H9 (cell line): Measurements from ENCODE around the gene BFSP2. TPM values are rescaled to one million over a fixed set of nuclear protein-coding genes. Genes with fewer than 3 reads are reported as not detected.

Experiments used
- DNase-seq: peaks from one replicate; pipeline ENCODE4 v3.0.0-alpha.2; 2017
- H2AFZ ChIP-seq: one replicate; pipeline ENCODE4 v1.6.1; 2013; ENCODE audit warnings: mild to moderate bottlenecking, low read length, control low read depth, moderate library complexity
- H2AK5ac ChIP-seq: 2 replicates; pipeline ENCODE4 v1.6.1; 2013; ENCODE audit warnings: low read length, control low read depth, mixed read lengths; ENCODE audit not compliant: insufficient read length
- H2BK120ac ChIP-seq: one replicate; pipeline ENCODE4 v1.6.1; 2013; ENCODE audit warnings: low read depth, mild to moderate bottlenecking, low read length, control low read depth, inconsistent platforms; ENCODE audit not compliant: poor library complexity, severe bottlenecking
- H2BK12ac ChIP-seq: 2 replicates; pipeline ENCODE4 v1.6.1; 2013; ENCODE audit warnings: low read length, control low read depth, mixed read lengths, low read depth; ENCODE audit not compliant: insufficient read length
- H2BK15ac ChIP-seq: 2 replicates; pipeline ENCODE4 v1.6.1; 2013; ENCODE audit warnings: low read depth, low read length, control low read depth
- H2BK20ac ChIP-seq: one replicate; pipeline ENCODE4 v1.6.1; 2013; ENCODE audit warnings: low read depth, mild to moderate bottlenecking, low read length, control low read depth, inconsistent platforms; ENCODE audit not compliant: poor library complexity, severe bottlenecking
- H2BK5ac ChIP-seq: 2 replicates; pipeline ENCODE4 v1.6.1; 2013; ENCODE audit warnings: low read length, control low read depth, mixed read lengths; ENCODE audit not compliant: insufficient read length
- H3K14ac ChIP-seq: 2 replicates; pipeline ENCODE4 v1.6.1; 2013; ENCODE audit warnings: low read length, control low read depth; ENCODE audit not compliant: insufficient read depth
- H3K18ac ChIP-seq: 2 replicates; pipeline ENCODE4 v1.6.1; 2013; ENCODE audit warnings: low read depth, mild to moderate bottlenecking, mixed read lengths, low read length, control low read depth; ENCODE audit not compliant: insufficient read length
- H3K23ac ChIP-seq: 2 replicates; pipeline ENCODE4 v1.6.1; 2013; ENCODE audit warnings: low read length, control low read depth, mixed read lengths, low read depth; ENCODE audit not compliant: insufficient read length
- H3K23me2 ChIP-seq: 2 replicates; pipeline ENCODE4 v1.6.1; 2013; ENCODE audit warnings: low read depth, mild to moderate bottlenecking, mixed read lengths, low read length, control low read depth; ENCODE audit not compliant: insufficient read length, poor library complexity, severe bottlenecking
- H3K27ac ChIP-seq: 2 replicates; pipeline ENCODE4 v1.5.1; 2013; ENCODE audit warnings: low read length, control low read depth, mixed read lengths, low read depth; ENCODE audit not compliant: insufficient read length
- H3K27me3 ChIP-seq: 2 replicates; pipeline ENCODE4 v1.6.1; 2013; ENCODE audit warnings: low read length, control low read depth, inconsistent platforms; ENCODE audit not compliant: insufficient read depth
- H3K4ac ChIP-seq: 2 replicates; pipeline ENCODE4 v1.6.1; 2013; ENCODE audit warnings: low read depth, mild to moderate bottlenecking, control low read depth, inconsistent platforms, low read length, moderate library complexity
- H3K4me1 ChIP-seq: 2 replicates; pipeline ENCODE4 v1.6.1; 2013; ENCODE audit warnings: low read length, control low read depth, inconsistent platforms; ENCODE audit not compliant: insufficient read depth
- H3K4me2 ChIP-seq: 2 replicates; pipeline ENCODE4 v1.6.1; 2013; ENCODE audit warnings: low read length, control low read depth, mixed read lengths; ENCODE audit not compliant: insufficient read length, insufficient read depth
- H3K56ac ChIP-seq: 2 replicates; pipeline ENCODE4 v1.6.1; 2013; ENCODE audit warnings: low read depth, mild to moderate bottlenecking, mixed read lengths, low read length, control low read depth; ENCODE audit not compliant: insufficient read length
- H3K79me1 ChIP-seq: 2 replicates; pipeline ENCODE4 v1.6.1; 2013; ENCODE audit warnings: low read depth, mild to moderate bottlenecking, moderate library complexity, low read length, control low read depth, inconsistent platforms; ENCODE audit not compliant: insufficient read depth, poor library complexity, severe bottlenecking
- H3K79me2 ChIP-seq: 2 replicates; pipeline ENCODE4 v1.6.1; 2013; ENCODE audit warnings: low read length, control low read depth, inconsistent platforms; ENCODE audit not compliant: insufficient read depth
- H3K9ac ChIP-seq: 2 replicates; pipeline ENCODE4 v1.6.1; 2013; ENCODE audit warnings: low read length, control low read depth, mixed read lengths; ENCODE audit not compliant: insufficient read length; ENCODE audit errors: extremely low read depth
- H3K9me3 ChIP-seq: one replicate; pipeline ENCODE4 v1.6.1; 2013; ENCODE audit warnings: low read depth, low read length, inconsistent platforms; ENCODE audit not compliant: control insufficient read depth
- H3T11ph ChIP-seq: one replicate; pipeline ENCODE4 v1.6.1; 2013; ENCODE audit warnings: mild to moderate bottlenecking, low read length, control low read depth, inconsistent platforms
- H4K20me1 ChIP-seq: one replicate; pipeline ENCODE4 v1.6.1; 2013; ENCODE audit not compliant: control insufficient read depth, insufficient read length, insufficient read depth
- H4K5ac ChIP-seq: 2 replicates; pipeline ENCODE4 v1.6.1; 2013; ENCODE audit warnings: low read depth, mild to moderate bottlenecking, mixed read lengths, low read length, control low read depth; ENCODE audit not compliant: insufficient read length
- H4K8ac ChIP-seq: replicated peaks from 2 replicates; pipeline ENCODE4 v1.6.1; 2013; ENCODE audit warnings: low read length, control low read depth, mixed read lengths, low read depth; ENCODE audit not compliant: insufficient read length
- H4K91ac ChIP-seq: 2 replicates; pipeline ENCODE4 v1.6.1; 2013; ENCODE audit warnings: low read depth, mild to moderate bottlenecking, moderate library complexity, mixed read lengths, low read length, control low read depth; ENCODE audit not compliant: insufficient read length
- H3K27ac Mint-ChIP-seq, 3 experiments: 2 replicates in 2 of 3; 3 replicates in 1 of 3; pipeline ENCODE4 v1.8.0; 2020 to 2021; ENCODE audit warnings: mixed read lengths in 3 of 3, mild to moderate bottlenecking in 1 of 3, moderate library complexity in 1 of 3
- H3K27me3 Mint-ChIP-seq: 2 replicates; pipeline ENCODE4 v1.8.0; 2021; ENCODE audit warnings: low read depth, mild to moderate bottlenecking, moderate library complexity, mixed read lengths
- H3K36me3 Mint-ChIP-seq, 3 experiments: 2 replicates in 2 of 3; 3 replicates in 1 of 3; pipeline ENCODE4 v1.8.0; 2020 to 2021; ENCODE audit warnings: low read depth in 3 of 3, mixed read lengths in 3 of 3; ENCODE audit not compliant: insufficient read depth in 1 of 3
- H3K4me1 Mint-ChIP-seq, 2 experiments: 2 replicates each; pipeline ENCODE4 v1.8.0; 2020; ENCODE audit warnings: mixed read lengths in 2 of 2
- H3K4me3 Mint-ChIP-seq, 2 experiments: 2 replicates in 1 of 2; 3 replicates in 1 of 2; pipeline ENCODE4 v1.8.0; 2020 to 2021; ENCODE audit warnings: mild to moderate bottlenecking in 2 of 2, mixed read lengths in 2 of 2, moderate library complexity in 1 of 2
- H3K9me3 Mint-ChIP-seq, 2 experiments: 2 replicates in 1 of 2; 3 replicates in 1 of 2; pipeline ENCODE4 v1.8.0; 2020; ENCODE audit warnings: mild to moderate bottlenecking in 2 of 2, mixed read lengths in 2 of 2, moderate library complexity in 1 of 2
- WGBS: extraction: QIAGEN DNeasy Blood & Tissue Kit; methylation state at CpG from one replicate; pipeline ENCODE4 v1.1.7; 2013; ENCODE audit warnings: missing lambda C conversion rate, low lambda C conversion rate, mixed read lengths; ENCODE audit not compliant: insufficient read length; ENCODE audit errors: extremely low coverage; 5-methylcytosine and 5-hydroxymethylcytosine counted together
- total RNA-seq: library from RNA; stranded (reverse); gene quantifications from 2 replicates; pipeline ENCODE4 v1.2.1, GENCODE V29; 2021
- TF ChIP-seq, protein P1 (sequence below): fragments of 200-600 bp; sonication (generic); conservative IDR thresholded peaks from 3 replicates; pipeline ENCODE4 v1.8.0; 2021; ENCODE audit warnings: antibody characterized with exemption, mild to moderate bottlenecking

The BFSP2 gene
- total RNA-seq, 1 experiment from 2014 or later: not detected

DNA sequence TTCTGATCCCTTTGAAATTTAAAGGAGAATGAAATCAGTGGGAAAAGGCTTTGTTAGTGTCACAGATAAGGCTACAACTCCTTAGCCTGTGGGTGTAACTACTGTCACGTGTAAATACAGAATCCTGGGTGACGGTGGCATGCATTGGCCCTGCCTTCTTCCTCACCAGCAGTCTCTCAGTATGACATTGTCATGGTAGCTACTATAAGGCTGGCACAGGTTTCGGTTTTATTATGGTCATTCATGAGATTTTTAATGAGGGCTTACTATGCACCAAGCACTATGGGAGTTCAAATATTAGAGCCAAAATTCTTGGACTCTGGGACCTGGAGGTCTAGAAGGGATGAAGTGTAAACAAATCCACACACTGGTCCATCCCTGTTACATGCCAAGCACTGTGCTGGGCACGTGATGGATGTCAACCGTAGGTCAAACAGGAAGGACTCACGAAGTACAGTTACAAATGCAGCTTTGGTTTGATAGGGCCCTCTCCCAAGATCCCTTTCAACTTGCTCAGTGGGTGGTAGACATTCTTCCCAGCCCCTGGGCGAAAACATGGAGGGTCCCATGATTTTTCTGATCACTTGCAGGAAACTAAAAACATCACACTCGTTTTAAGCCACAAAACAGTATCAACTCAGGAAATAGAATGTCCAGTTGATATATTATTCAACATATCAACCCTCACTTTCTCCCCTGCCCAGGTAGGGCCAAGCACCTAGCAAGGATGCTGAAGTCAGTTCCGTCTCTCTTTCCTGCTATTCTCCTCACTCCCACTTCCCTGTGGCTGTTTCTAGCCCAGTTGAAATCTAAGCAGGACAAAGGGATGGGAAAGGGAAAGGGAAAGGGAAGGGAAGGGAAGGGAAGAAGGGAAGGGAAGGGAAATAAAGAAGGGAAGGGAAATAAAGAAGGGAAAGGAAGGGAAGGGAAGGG, 25.3 kb downstream of the BFSP2 start:
- H3K27ac ChIP-seq: no peak overlapping the region
- Mint-ChIP-seq H3K36me3 (no peaks in the 10 kb centered on the region), H3K9me3 (no peaks in the 10 kb centered on the region; a peak in 1 of 5 replicates), H3K27me3 (no peaks in the 10 kb centered on the region; the same call in none of the 2 replicates), H3K4me1 (peaks cover 10 to 19% of the 10 kb centered on the region in 2 experiments), H3K27ac (no peak overlapping the region; a peak in 1 of 7 replicates), H3K4me3 (no peak overlapping the region)
- no peak overlapping the region for H2BK12ac ChIP-seq
- H3T11ph ChIP-seq: no peak overlapping the region
- no peak overlapping the region for H4K91ac ChIP-seq
- no peaks in the 10 kb centered on the region for H3K23me2 ChIP-seq
- no peak overlapping the region for H2BK5ac ChIP-seq
- H2BK20ac ChIP-seq: no peak overlapping the region
- no peak overlapping the region for H3K56ac ChIP-seq
- no peaks in the 10 kb centered on the region for H3K4me1 ChIP-seq
- no peak overlapping the region for H3K23ac ChIP-seq
- H2AFZ ChIP-seq: no peak overlapping the region
- no peak overlapping the region for H4K8ac ChIP-seq
- no peaks in the 10 kb centered on the region for H4K20me1 ChIP-seq
- H2BK15ac ChIP-seq: no peak overlapping the region
- WGBS: no CpG with 5 or more reads among the region's 9 CpGs
- no peaks in the 10 kb centered on the region for H3K27me3 ChIP-seq
- H3K4me2 ChIP-seq: no peak overlapping the region
- H3K4ac ChIP-seq: no peak overlapping the region
- H3K9ac ChIP-seq: no peak overlapping the region
- no peak overlapping the region for H2AK5ac ChIP-seq
- no peak for DNase-seq
- H3K14ac ChIP-seq: no peak overlapping the region
- no peak overlapping the region for H2BK120ac ChIP-seq
- H3K18ac ChIP-seq: no peak overlapping the region
- TF ChIP-seq, protein P1, sequence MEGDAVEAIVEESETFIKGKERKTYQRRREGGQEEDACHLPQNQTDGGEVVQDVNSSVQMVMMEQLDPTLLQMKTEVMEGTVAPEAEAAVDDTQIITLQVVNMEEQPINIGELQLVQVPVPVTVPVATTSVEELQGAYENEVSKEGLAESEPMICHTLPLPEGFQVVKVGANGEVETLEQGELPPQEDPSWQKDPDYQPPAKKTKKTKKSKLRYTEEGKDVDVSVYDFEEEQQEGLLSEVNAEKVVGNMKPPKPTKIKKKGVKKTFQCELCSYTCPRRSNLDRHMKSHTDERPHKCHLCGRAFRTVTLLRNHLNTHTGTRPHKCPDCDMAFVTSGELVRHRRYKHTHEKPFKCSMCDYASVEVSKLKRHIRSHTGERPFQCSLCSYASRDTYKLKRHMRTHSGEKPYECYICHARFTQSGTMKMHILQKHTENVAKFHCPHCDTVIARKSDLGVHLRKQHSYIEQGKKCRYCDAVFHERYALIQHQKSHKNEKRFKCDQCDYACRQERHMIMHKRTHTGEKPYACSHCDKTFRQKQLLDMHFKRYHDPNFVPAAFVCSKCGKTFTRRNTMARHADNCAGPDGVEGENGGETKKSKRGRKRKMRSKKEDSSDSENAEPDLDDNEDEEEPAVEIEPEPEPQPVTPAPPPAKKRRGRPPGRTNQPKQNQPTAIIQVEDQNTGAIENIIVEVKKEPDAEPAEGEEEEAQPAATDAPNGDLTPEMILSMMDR: no peak
- H3K79me1 ChIP-seq: no peaks in the 10 kb centered on the region
- no peaks in the 10 kb centered on the region for H3K79me2 ChIP-seq
- H3K9me3 ChIP-seq: no peaks in the 10 kb centered on the region
- no peak overlapping the region for H4K5ac ChIP-seq
